Stimulated activated CD4-positive, alpha-beta T cell treated with anti-CD3 and anti-CD28 coated beads, TNF-alpha, amount 100 ng/mL, for 4 hours (primary cell): ENCODE results near the gene PAM16.

Source experiments
- DNase-seq, 3 experiments: peaks; one replicate each; pipeline ENCODE4 v3.0.0-alpha.2; 2020; ENCODE audit warnings: low read depth in 3 of 3

PAM16 gene

GRCh38 chr16:4383591-4384444 is 32.7 kb upstream of the PAM16 start:
- no peak for DNase-seq

GRCh38 chr16:4382795-4383357 is 31.8 kb upstream of the PAM16 start:
- no peak for DNase-seq

- DNase-seq = no peak
Observed at GRCh38 chr16:4381935-4382794, 31.0 kb upstream of the PAM16 start.

- no peak for DNase-seq
Observed at GRCh38 chr16:4381072-4381934, 30.2 kb upstream of the PAM16 start.

GRCh38 chr16:4380119-4381063 is 29.3 kb upstream of the PAM16 start:
- no peak for DNase-seq

- no peak for DNase-seq
Observed at GRCh38 chr16:4378999-4379690, 28.0 kb upstream of the PAM16 start.

- DNase-seq = no peak
Observed at GRCh38 chr16:4378161-4378666, 27.1 kb upstream of the PAM16 start.

- DNase-seq = no peak
Observed at GRCh38 chr16:4377573-4378154, 26.5 kb upstream of the PAM16 start.

GRCh38 chr16:4376893-4377572 is 25.9 kb upstream of the PAM16 start:
- DNase-seq = no peak

GRCh38 chr16:4376126-4376892 is 25.2 kb upstream of the PAM16 start:
- no peak for DNase-seq

GRCh38 chr16:4375717-4376116 is 24.6 kb upstream of the PAM16 start:
- no peak for DNase-seq

- DNase-seq = no peak
Observed at GRCh38 chr16:4373909-4374742, 23.0 kb upstream of the PAM16 start.

- no peak for DNase-seq
Observed at GRCh38 chr16:4373356-4373908, 22.3 kb upstream of the PAM16 start.

- DNase-seq = no peak
Observed at GRCh38 chr16:4372578-4373355, 21.6 kb upstream of the PAM16 start.

- DNase-seq = no peak
Observed at GRCh38 chr16:4372001-4372577, 21.0 kb upstream of the PAM16 start.
